H9 (cell line): ENCODE results near the gene GRB2. TPM values are rescaled to one million over a fixed set of nuclear protein-coding genes. Genes with fewer than 3 reads are reported as not detected.

Source experiments
- DNase-seq: peaks from one replicate; pipeline ENCODE4 v3.0.0-alpha.2; 2017
- H2AFZ ChIP-seq: one replicate; pipeline ENCODE4 v1.6.1; 2013; ENCODE audit warnings: mild to moderate bottlenecking, low read length, control low read depth, moderate library complexity
- H2AK5ac ChIP-seq: 2 replicates; pipeline ENCODE4 v1.6.1; 2013; ENCODE audit warnings: low read length, control low read depth, mixed read lengths; ENCODE audit not compliant: insufficient read length
- H2BK120ac ChIP-seq: one replicate; pipeline ENCODE4 v1.6.1; 2013; ENCODE audit warnings: low read depth, mild to moderate bottlenecking, low read length, control low read depth, inconsistent platforms; ENCODE audit not compliant: poor library complexity, severe bottlenecking
- H2BK12ac ChIP-seq: 2 replicates; pipeline ENCODE4 v1.6.1; 2013; ENCODE audit warnings: low read length, control low read depth, mixed read lengths, low read depth; ENCODE audit not compliant: insufficient read length
- H2BK15ac ChIP-seq: 2 replicates; pipeline ENCODE4 v1.6.1; 2013; ENCODE audit warnings: low read depth, low read length, control low read depth
- H2BK20ac ChIP-seq: one replicate; pipeline ENCODE4 v1.6.1; 2013; ENCODE audit warnings: low read depth, mild to moderate bottlenecking, low read length, control low read depth, inconsistent platforms; ENCODE audit not compliant: poor library complexity, severe bottlenecking
- H2BK5ac ChIP-seq: 2 replicates; pipeline ENCODE4 v1.6.1; 2013; ENCODE audit warnings: low read length, control low read depth, mixed read lengths; ENCODE audit not compliant: insufficient read length
- H3K14ac ChIP-seq: 2 replicates; pipeline ENCODE4 v1.6.1; 2013; ENCODE audit warnings: low read length, control low read depth; ENCODE audit not compliant: insufficient read depth
- H3K18ac ChIP-seq: 2 replicates; pipeline ENCODE4 v1.6.1; 2013; ENCODE audit warnings: low read depth, mild to moderate bottlenecking, mixed read lengths, low read length, control low read depth; ENCODE audit not compliant: insufficient read length
- H3K23ac ChIP-seq: 2 replicates; pipeline ENCODE4 v1.6.1; 2013; ENCODE audit warnings: low read length, control low read depth, mixed read lengths, low read depth; ENCODE audit not compliant: insufficient read length
- H3K23me2 ChIP-seq: 2 replicates; pipeline ENCODE4 v1.6.1; 2013; ENCODE audit warnings: low read depth, mild to moderate bottlenecking, mixed read lengths, low read length, control low read depth; ENCODE audit not compliant: insufficient read length, poor library complexity, severe bottlenecking
- H3K27ac ChIP-seq: 2 replicates; pipeline ENCODE4 v1.5.1; 2013; ENCODE audit warnings: low read length, control low read depth, mixed read lengths, low read depth; ENCODE audit not compliant: insufficient read length
- H3K27me3 ChIP-seq: 2 replicates; pipeline ENCODE4 v1.6.1; 2013; ENCODE audit warnings: low read length, control low read depth, inconsistent platforms; ENCODE audit not compliant: insufficient read depth
- H3K4ac ChIP-seq: 2 replicates; pipeline ENCODE4 v1.6.1; 2013; ENCODE audit warnings: low read depth, mild to moderate bottlenecking, control low read depth, inconsistent platforms, low read length, moderate library complexity
- H3K4me1 ChIP-seq: 2 replicates; pipeline ENCODE4 v1.6.1; 2013; ENCODE audit warnings: low read length, control low read depth, inconsistent platforms; ENCODE audit not compliant: insufficient read depth
- H3K4me2 ChIP-seq: 2 replicates; pipeline ENCODE4 v1.6.1; 2013; ENCODE audit warnings: low read length, control low read depth, mixed read lengths; ENCODE audit not compliant: insufficient read length, insufficient read depth
- H3K56ac ChIP-seq: 2 replicates; pipeline ENCODE4 v1.6.1; 2013; ENCODE audit warnings: low read depth, mild to moderate bottlenecking, mixed read lengths, low read length, control low read depth; ENCODE audit not compliant: insufficient read length
- H3K79me1 ChIP-seq: 2 replicates; pipeline ENCODE4 v1.6.1; 2013; ENCODE audit warnings: low read depth, mild to moderate bottlenecking, moderate library complexity, low read length, control low read depth, inconsistent platforms; ENCODE audit not compliant: insufficient read depth, poor library complexity, severe bottlenecking
- H3K79me2 ChIP-seq: 2 replicates; pipeline ENCODE4 v1.6.1; 2013; ENCODE audit warnings: low read length, control low read depth, inconsistent platforms; ENCODE audit not compliant: insufficient read depth
- H3K9ac ChIP-seq: 2 replicates; pipeline ENCODE4 v1.6.1; 2013; ENCODE audit warnings: low read length, control low read depth, mixed read lengths; ENCODE audit not compliant: insufficient read length; ENCODE audit errors: extremely low read depth
- H3K9me3 ChIP-seq: one replicate; pipeline ENCODE4 v1.6.1; 2013; ENCODE audit warnings: low read depth, low read length, inconsistent platforms; ENCODE audit not compliant: control insufficient read depth
- H3T11ph ChIP-seq: one replicate; pipeline ENCODE4 v1.6.1; 2013; ENCODE audit warnings: mild to moderate bottlenecking, low read length, control low read depth, inconsistent platforms
- H4K20me1 ChIP-seq: one replicate; pipeline ENCODE4 v1.6.1; 2013; ENCODE audit not compliant: control insufficient read depth, insufficient read length, insufficient read depth
- H4K5ac ChIP-seq: 2 replicates; pipeline ENCODE4 v1.6.1; 2013; ENCODE audit warnings: low read depth, mild to moderate bottlenecking, mixed read lengths, low read length, control low read depth; ENCODE audit not compliant: insufficient read length
- H4K8ac ChIP-seq: replicated peaks from 2 replicates; pipeline ENCODE4 v1.6.1; 2013; ENCODE audit warnings: low read length, control low read depth, mixed read lengths, low read depth; ENCODE audit not compliant: insufficient read length
- H4K91ac ChIP-seq: 2 replicates; pipeline ENCODE4 v1.6.1; 2013; ENCODE audit warnings: low read depth, mild to moderate bottlenecking, moderate library complexity, mixed read lengths, low read length, control low read depth; ENCODE audit not compliant: insufficient read length
- H3K27ac Mint-ChIP-seq, 3 experiments: 2 replicates in 2 of 3; 3 replicates in 1 of 3; pipeline ENCODE4 v1.8.0; 2020 to 2021; ENCODE audit warnings: mixed read lengths in 3 of 3, mild to moderate bottlenecking in 1 of 3, moderate library complexity in 1 of 3
- H3K27me3 Mint-ChIP-seq: 2 replicates; pipeline ENCODE4 v1.8.0; 2021; ENCODE audit warnings: low read depth, mild to moderate bottlenecking, moderate library complexity, mixed read lengths
- H3K36me3 Mint-ChIP-seq, 3 experiments: 2 replicates in 2 of 3; 3 replicates in 1 of 3; pipeline ENCODE4 v1.8.0; 2020 to 2021; ENCODE audit warnings: low read depth in 3 of 3, mixed read lengths in 3 of 3; ENCODE audit not compliant: insufficient read depth in 1 of 3
- H3K4me1 Mint-ChIP-seq, 2 experiments: 2 replicates each; pipeline ENCODE4 v1.8.0; 2020; ENCODE audit warnings: mixed read lengths in 2 of 2
- H3K4me3 Mint-ChIP-seq, 2 experiments: 2 replicates in 1 of 2; 3 replicates in 1 of 2; pipeline ENCODE4 v1.8.0; 2020 to 2021; ENCODE audit warnings: mild to moderate bottlenecking in 2 of 2, mixed read lengths in 2 of 2, moderate library complexity in 1 of 2
- H3K9me3 Mint-ChIP-seq, 2 experiments: 2 replicates in 1 of 2; 3 replicates in 1 of 2; pipeline ENCODE4 v1.8.0; 2020; ENCODE audit warnings: mild to moderate bottlenecking in 2 of 2, mixed read lengths in 2 of 2, moderate library complexity in 1 of 2
- WGBS: extraction: QIAGEN DNeasy Blood & Tissue Kit; methylation state at CpG from one replicate; pipeline ENCODE4 v1.1.7; 2013; ENCODE audit warnings: missing lambda C conversion rate, low lambda C conversion rate, mixed read lengths; ENCODE audit not compliant: insufficient read length; ENCODE audit errors: extremely low coverage; 5-methylcytosine and 5-hydroxymethylcytosine counted together
- total RNA-seq: library from RNA; stranded (reverse); gene quantifications from 2 replicates; pipeline ENCODE4 v1.2.1, GENCODE V29; 2021
- TF ChIP-seq, protein P1 (sequence below): fragments of 200-600 bp; sonication (generic); conservative IDR thresholded peaks from 3 replicates; pipeline ENCODE4 v1.8.0; 2021; ENCODE audit warnings: antibody characterized with exemption, mild to moderate bottlenecking

GRB2 gene
- total RNA-seq, 1 experiment from 2014 or later = 91.7 TPM

DNA sequence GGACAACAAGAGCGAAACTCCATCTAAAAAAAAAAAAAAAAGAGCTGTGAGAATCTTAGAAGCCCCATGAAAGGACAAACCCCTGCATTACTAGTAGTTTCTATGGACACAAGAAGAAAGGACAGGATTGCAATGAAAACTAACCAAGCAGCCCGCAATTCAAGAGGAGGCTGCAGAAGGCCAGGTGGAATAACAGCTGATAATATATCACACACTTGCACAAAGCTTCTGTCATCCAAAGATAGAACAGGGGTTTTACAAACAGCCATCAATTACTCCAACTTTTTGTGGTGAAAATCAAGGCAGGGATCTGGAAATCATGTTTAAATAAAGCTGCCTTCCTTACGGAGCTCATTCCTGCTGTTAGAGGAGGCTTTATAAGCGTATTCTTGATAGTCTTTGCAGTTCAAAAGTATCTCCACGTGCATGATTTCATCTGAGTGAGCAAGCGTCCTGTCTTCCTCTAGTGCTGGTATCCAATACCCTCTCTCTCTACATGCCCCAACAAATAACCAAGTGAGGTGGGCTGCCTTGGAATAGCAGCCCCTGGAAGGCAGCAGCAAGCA lies 27.8 kb upstream of the GRB2 start:
- no peaks in the 10 kb centered on the region; the same call in 1 of the 2 replicates for H3K4me1 ChIP-seq
- no peak overlapping the region for H3K18ac ChIP-seq
- Mint-ChIP-seq H3K4me1 (peaks cover 4 to 8% of the 10 kb centered on the region in 2 experiments; a peak in 3 of 4 replicates), H3K9me3 (peaks cover 2 to 4% of the 10 kb centered on the region in 2 experiments; a peak in 2 of 5 replicates), H3K27ac (no peak overlapping the region), H3K27me3 (no peaks in the 10 kb centered on the region; the same call in 1 of the 2 replicates), H3K4me3 (no peak overlapping the region), H3K36me3 (no peaks in the 10 kb centered on the region)
- no peak for DNase-seq
- no peak overlapping the region for H3K4me2 ChIP-seq
- no peak overlapping the region for H2AK5ac ChIP-seq
- H3K56ac ChIP-seq = no peak overlapping the region
- WGBS = no CpG with 5 or more reads among the region's 6 CpGs
- no peak overlapping the region for H3K27ac ChIP-seq
- H4K5ac ChIP-seq = no peak overlapping the region
- no peaks in the 10 kb centered on the region for H3K27me3 ChIP-seq
- H3K23ac ChIP-seq = no peak overlapping the region
- H3K14ac ChIP-seq = no peak overlapping the region
- no peak overlapping the region for H2BK5ac ChIP-seq
- no peak overlapping the region for H2BK20ac ChIP-seq
- H3K9ac ChIP-seq = no peak overlapping the region
- no peak overlapping the region for H2BK15ac ChIP-seq
- H3K79me2 ChIP-seq = no peaks in the 10 kb centered on the region
- H3K79me1 ChIP-seq = no peaks in the 10 kb centered on the region
- no peak overlapping the region for H2BK120ac ChIP-seq
- no peak overlapping the region for H2AFZ ChIP-seq
- H4K91ac ChIP-seq = no peak overlapping the region
- H3K4ac ChIP-seq = no peak overlapping the region
- TF ChIP-seq, protein P1, sequence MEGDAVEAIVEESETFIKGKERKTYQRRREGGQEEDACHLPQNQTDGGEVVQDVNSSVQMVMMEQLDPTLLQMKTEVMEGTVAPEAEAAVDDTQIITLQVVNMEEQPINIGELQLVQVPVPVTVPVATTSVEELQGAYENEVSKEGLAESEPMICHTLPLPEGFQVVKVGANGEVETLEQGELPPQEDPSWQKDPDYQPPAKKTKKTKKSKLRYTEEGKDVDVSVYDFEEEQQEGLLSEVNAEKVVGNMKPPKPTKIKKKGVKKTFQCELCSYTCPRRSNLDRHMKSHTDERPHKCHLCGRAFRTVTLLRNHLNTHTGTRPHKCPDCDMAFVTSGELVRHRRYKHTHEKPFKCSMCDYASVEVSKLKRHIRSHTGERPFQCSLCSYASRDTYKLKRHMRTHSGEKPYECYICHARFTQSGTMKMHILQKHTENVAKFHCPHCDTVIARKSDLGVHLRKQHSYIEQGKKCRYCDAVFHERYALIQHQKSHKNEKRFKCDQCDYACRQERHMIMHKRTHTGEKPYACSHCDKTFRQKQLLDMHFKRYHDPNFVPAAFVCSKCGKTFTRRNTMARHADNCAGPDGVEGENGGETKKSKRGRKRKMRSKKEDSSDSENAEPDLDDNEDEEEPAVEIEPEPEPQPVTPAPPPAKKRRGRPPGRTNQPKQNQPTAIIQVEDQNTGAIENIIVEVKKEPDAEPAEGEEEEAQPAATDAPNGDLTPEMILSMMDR = no peak
- H3T11ph ChIP-seq = no peak overlapping the region
- H2BK12ac ChIP-seq = no peak overlapping the region
- no peak overlapping the region for H4K8ac ChIP-seq
- no peaks in the 10 kb centered on the region for H4K20me1 ChIP-seq
- no peaks in the 10 kb centered on the region for H3K23me2 ChIP-seq
- H3K9me3 ChIP-seq = no peaks in the 10 kb centered on the region
